Stomach (tissue), 9 donors: ENCODE results near the gene STRIP1. TPM values are rescaled to one million over a fixed set of nuclear protein-coding genes. Genes with fewer than 3 reads are reported as not detected.

Experiments used
- DNase-seq, 2 donors: peaks; one replicate each; pipeline versions ENCODE4 v3.0.0 to v3.0.0-alpha.2; 2013 to 2019
- H3K27ac ChIP-seq, 5 donors: fragments of 200-600 bp in 4 of 5; sonication (generic) in 4 of 5; one replicate each; pipeline ENCODE4 v1.5.1; 2013 to 2019; ENCODE audit warnings: mild to moderate bottlenecking in 1 of 5, moderate library complexity in 1 of 5
- H3K27me3 ChIP-seq, 3 donors: fragments of 200-600 bp; sonication (generic); one replicate each; pipeline ENCODE4 v1.5.1; 2017 to 2019; ENCODE audit warnings: mixed run types in 1 of 3
- H3K36me3 ChIP-seq, 4 donors: fragments of 200-600 bp; sonication (generic); 1 replicate in 3 of 4; 2 replicates in 1 of 4; pipeline ENCODE4 v1.5.1; 2016 to 2019
- H3K4me1 ChIP-seq, 4 donors: fragments of 200-600 bp; sonication (generic); one replicate each; pipeline ENCODE4 v1.5.1; 2016 to 2019
- H3K4me3 ChIP-seq, 4 donors: fragments of 200-600 bp; sonication (generic) in 3 of 4; one replicate each; pipeline ENCODE4 v1.5.1; 2016 to 2019; ENCODE audit warnings: mild to moderate bottlenecking in 1 of 4
- H3K9me3 ChIP-seq, 4 donors: fragments of 200-600 bp; sonication (generic); one replicate each; pipeline ENCODE4 v1.5.1; 2016 to 2019
- EP300 ChIP-seq: sonication (generic); formaldehyde crosslinking; IDR thresholded peaks from one replicate; pipeline ENCODE4 v1.6.1; 2017; ENCODE audit warnings: antibody characterized with exemption
- POLR2A ChIP-seq, 4 donors: fragments of 450-650 bp; IDR thresholded peaks; one replicate each; pipeline ENCODE4 v1.6.1; 2016; ENCODE audit warnings: antibody characterized with exemption in 4 of 4, control low read depth in 2 of 4, mild to moderate bottlenecking in 1 of 4, moderate library complexity in 1 of 4
- POLR2AphosphoS5 ChIP-seq, 3 donors: sonication (generic); formaldehyde crosslinking; IDR thresholded peaks; one replicate each; pipeline ENCODE4 v1.6.1; 2016; ENCODE audit warnings: antibody characterized with exemption in 3 of 3
- WGBS, 5 donors: extraction: QIAGEN DNeasy Blood & Tissue Kit in 3 of 5; methylation state at CpG; one replicate each; pipeline versions ENCODE4 v1.1.5 to v1.1.7; 2013 to 2018; 5-methylcytosine and 5-hydroxymethylcytosine counted together
- intact Hi-C: fragments of 100-400 bp; cut with DNase I; formaldehyde crosslinking; loops from one replicate; pipeline ENCODE4 v1.15.1; 2023; ENCODE audit warnings: low total_unique reads
- polyA plus RNA-seq, 3 donors: library from polyadenylated mRNA; stranded (reverse); fragments of 200-250 nt; gene quantifications; one replicate each; pipeline ENCODE4 v1.2.3, GENCODE V29; 2013
- total RNA-seq, 5 donors: library from RNA; depleted of rRNA; stranded (reverse); fragments of >200 nt; gene quantifications; one replicate each; pipeline versions ENCODE4 v1.1.0 to v1.2.3, GENCODE V29; 2014 to 2016
- TF ChIP-seq, protein P1 (sequence below), 7 experiments: fragments of 450-650 bp in 4 of 7; fragments of 200-600 bp in 3 of 7; sonication (generic) in 3 of 7; IDR thresholded peaks; one replicate each; pipeline ENCODE4 v1.5.1; 2016 to 2019; ENCODE audit warnings: antibody characterized with exemption in 7 of 7, control low read depth in 2 of 7, mild to moderate bottlenecking in 1 of 7
- donor health status: healthy with polysubstance abuse.
- donor health status: Bipolar disorder and iron deficiency.
- donor health status: healthy.

Gene STRIP1
- total and polyA plus RNA-seq, 8 donors, result 6.7 to 262 (median 47.3) TPM

DNA sequence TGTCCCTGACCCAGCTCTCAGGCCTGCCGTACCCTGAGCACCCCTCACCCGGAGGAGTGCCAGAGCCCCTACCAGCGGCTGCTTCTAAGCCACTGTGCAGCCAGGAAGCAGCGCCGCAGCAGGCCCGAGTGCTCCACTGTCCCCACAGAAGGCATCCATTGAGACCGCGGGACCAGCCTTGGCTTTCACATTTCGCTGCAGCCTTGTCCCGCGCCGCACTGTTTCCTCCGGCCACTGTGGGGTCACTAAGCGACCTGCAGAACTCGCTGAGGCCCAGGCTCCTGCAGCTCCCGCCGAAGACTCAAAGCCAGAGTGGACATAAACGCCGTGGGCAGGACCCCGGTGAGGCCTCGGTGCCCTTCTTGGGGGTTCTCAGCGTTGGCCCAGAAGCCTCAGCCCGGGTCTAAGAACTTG, 33.1 kb downstream of the STRIP1 start:
- Histone ChIP-seq H3K4me1 (peaks cover 34 to 36% (median 36%) of the 10 kb centered on the region in 4 donors), H3K27ac (no peak overlapping the region), H3K4me3 (peak overlapping the region in 1 of 4 donors; percentile 45), H3K36me3 (no peaks in the 10 kb centered on the region), H3K9me3 (peaks cover 0 to 11% (median 4%) of the 10 kb centered on the region in 4 donors), H3K27me3 (peaks cover 27 to 70% (median 58%) of the 10 kb centered on the region in 3 donors)
- 31 to 58% (median 36%) methylated on average over 19 to 23 of the region's 23 CpGs for WGBS, 5 donors
- DNase-seq, result no peak
- TF ChIP-seq POLR2AphosphoS5 (IDR thresholded peaks at IDR 0.05), result no peak
- intact Hi-C loops, result no loop called here

DNA sequence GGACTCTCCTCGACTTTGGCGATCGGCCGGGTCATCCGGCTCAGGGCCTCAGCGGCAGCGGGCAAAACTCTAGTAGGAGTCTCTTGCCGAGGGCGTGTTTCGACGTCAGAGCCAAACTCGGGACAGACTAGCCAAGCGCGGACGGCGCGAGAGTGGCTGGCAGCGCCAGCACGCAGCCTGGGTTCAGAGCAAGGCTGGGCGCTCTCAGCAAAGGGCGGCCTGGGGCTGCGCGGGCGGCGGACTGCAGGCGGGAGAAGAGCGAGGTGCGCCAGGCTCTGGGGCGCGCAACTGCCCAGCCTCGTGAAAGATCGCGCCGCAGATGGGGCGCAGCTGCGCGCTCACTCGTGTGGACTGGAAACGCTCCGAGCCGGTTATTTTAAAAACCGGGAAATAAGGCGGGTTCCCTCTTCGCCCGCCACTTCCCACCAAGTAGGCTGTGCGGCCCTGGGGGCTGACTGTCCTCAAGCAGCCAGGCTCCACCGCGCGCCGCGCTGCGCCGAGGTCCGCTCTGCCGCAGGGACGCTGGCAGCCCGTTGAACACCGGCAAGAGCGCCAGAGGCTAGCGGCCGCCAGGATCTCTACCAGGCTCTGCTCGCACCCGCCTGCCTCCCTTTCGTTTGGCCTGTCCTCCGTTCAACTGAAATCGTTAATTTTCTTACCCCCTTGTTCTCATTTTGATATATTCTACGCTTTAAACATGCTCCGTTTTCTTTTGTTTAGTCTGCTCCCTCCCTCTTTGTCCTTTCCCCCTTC, 33.6 kb downstream of the STRIP1 start:
- Histone ChIP-seq H3K27ac (no peak overlapping the region), H3K9me3 (peaks cover 0 to 11% (median 4%) of the 10 kb centered on the region in 4 donors), H3K27me3 (peaks cover 27 to 75% (median 62%) of the 10 kb centered on the region in 3 donors), H3K4me1 (peaks cover 34 to 36% (median 36%) of the 10 kb centered on the region in 4 donors), H3K4me3 (peak overlapping the region in 2 of 4 donors; percentile 9 to 45), H3K36me3 (no peaks in the 10 kb centered on the region)
- WGBS, 5 donors, result 8 to 19% (median 10%) methylated on average over 37 to 68 of the region's 68 CpGs
- no peak for TF ChIP-seq POLR2A (IDR thresholded peaks at IDR 0.05)
- TF ChIP-seq, protein P1, sequence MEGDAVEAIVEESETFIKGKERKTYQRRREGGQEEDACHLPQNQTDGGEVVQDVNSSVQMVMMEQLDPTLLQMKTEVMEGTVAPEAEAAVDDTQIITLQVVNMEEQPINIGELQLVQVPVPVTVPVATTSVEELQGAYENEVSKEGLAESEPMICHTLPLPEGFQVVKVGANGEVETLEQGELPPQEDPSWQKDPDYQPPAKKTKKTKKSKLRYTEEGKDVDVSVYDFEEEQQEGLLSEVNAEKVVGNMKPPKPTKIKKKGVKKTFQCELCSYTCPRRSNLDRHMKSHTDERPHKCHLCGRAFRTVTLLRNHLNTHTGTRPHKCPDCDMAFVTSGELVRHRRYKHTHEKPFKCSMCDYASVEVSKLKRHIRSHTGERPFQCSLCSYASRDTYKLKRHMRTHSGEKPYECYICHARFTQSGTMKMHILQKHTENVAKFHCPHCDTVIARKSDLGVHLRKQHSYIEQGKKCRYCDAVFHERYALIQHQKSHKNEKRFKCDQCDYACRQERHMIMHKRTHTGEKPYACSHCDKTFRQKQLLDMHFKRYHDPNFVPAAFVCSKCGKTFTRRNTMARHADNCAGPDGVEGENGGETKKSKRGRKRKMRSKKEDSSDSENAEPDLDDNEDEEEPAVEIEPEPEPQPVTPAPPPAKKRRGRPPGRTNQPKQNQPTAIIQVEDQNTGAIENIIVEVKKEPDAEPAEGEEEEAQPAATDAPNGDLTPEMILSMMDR (IDR thresholded peaks at IDR 0.05), result no peak
- no peak for TF ChIP-seq POLR2AphosphoS5 (IDR thresholded peaks at IDR 0.05)
- no peak for TF ChIP-seq EP300
- peak in 1 of 2 donors; percentile 55 for DNase-seq
- intact Hi-C loops, result no loop called here

DNA sequence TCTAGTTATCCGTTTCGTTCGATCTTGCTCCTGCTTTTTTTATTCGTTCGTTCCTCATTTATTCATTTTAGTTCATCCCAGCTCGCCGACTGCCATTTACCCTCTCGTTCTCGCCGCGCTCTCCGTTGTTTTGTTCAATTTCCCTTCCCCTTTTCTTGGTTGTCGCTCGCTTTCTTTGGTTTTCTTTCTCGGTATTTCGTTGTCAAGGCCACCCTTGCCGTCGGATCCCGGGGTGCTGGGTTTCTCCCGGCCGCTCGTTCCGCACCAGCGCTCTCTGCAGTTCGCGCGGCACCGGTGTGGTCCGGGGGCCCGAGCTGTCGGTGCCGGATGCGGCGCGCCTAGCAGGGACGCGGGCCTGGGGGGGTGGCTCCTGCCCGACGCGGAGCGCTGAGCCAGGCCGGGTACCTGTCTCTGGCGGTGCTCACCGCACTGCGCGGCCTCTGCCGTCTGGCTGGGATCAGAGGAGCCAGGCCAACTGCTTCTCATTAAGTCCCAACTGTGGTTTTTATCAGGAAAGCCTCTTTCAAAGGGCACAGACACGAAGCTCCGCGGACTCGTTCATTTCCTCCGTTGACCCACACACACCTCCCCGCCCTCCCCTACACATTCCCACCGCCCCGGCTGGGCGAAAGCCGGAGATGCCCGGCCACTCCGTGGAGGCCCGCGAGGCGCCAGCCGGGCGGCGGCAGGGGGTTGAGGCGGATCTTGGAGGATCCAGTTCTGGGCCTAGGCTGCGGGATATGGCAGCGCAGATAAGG, 34.4 kb downstream of the STRIP1 start:
- Histone ChIP-seq H3K4me3 (peak overlapping the region in 1 of 4 donors; percentile 45), H3K4me1 (peaks cover 34 to 36% (median 36%) of the 10 kb centered on the region in 4 donors), H3K36me3 (no peaks in the 10 kb centered on the region), H3K9me3 (peaks cover 0 to 11% (median 4%) of the 10 kb centered on the region in 4 donors), H3K27ac (no peak overlapping the region), H3K27me3 (peaks cover 27 to 83% (median 68%) of the 10 kb centered on the region in 3 donors)
- TF ChIP-seq POLR2AphosphoS5 (IDR thresholded peaks at IDR 0.05), result peak in 1 of 3 donors; percentile 11
- TF ChIP-seq POLR2A (IDR thresholded peaks at IDR 0.05), result no peak
- no peak for TF ChIP-seq EP300
- DNase-seq, result peak in 1 of 2 donors; percentile 53
- WGBS, 5 donors, result 4 to 14% (median 11%) methylated on average over 53 to 68 of the region's 68 CpGs
- intact Hi-C loops, result no loop called here

DNA sequence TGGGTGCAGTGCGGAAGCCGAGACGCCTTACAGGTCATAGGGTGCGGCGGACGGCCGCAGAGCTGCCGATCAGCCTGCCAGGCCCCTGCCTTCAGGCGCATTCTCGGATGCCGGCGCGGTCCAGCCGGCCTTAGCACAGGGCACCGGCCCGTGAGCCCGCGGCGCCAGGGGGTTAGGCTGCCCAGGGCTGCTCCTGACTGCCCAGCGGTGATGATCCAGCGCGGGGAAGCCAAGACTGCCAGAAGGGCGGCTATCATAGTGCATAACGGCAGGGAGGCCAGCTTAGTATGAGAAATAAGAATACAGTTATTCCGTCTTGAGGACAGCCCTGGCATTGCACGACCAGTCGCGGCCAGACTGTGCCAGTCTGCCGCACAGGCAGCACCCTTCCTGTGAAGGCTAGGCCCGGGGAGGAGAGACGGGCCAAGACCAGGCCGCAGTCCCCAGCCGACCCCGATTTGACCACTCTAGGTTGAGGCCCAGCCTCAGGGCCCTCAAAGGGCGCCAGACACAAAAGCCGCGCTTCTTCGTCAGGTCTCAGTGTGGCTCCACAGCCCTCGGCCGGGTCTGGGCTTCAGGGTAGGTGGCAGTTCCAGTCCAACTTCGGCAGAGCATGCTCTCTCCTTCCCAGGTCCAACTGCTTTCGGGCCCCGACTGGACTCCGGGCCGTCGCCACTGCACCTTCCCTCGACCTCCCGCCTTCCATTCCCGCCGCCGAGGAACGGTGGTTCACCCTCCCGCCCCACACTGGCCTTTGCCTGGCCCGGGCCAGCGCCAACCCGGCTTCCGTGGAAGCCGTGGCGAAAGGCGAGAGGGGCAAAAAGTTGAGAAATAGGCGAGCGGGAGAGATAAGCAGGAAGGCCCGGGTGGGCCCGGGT, 35.2 kb downstream of the STRIP1 start:
- peak in 1 of 2 donors; percentile 30 for DNase-seq
- no peak overlapping the region for H3K27ac ChIP-seq
- intact Hi-C loops, result no loop called here
- TF ChIP-seq POLR2A (IDR thresholded peaks at IDR 0.05), result no peak
- TF ChIP-seq EP300, result no peak
- TF ChIP-seq, protein P1 (IDR thresholded peaks at IDR 0.05), result no peak
- H3K36me3 ChIP-seq, result no peaks in the 10 kb centered on the region
- H3K27me3 ChIP-seq, result peaks cover 27 to 88% (median 68%) of the 10 kb centered on the region in 3 donors
- H3K4me1 ChIP-seq, result peaks cover 34 to 36% (median 36%) of the 10 kb centered on the region in 4 donors
- 10 to 15% (median 14%) methylated on average over 39 to 64 of the region's 64 CpGs for WGBS, 5 donors
- peaks cover 0 to 11% (median 4%) of the 10 kb centered on the region in 4 donors for H3K9me3 ChIP-seq
- H3K4me3 ChIP-seq, result peak overlapping the region; percentile 20 to 45 (median 36)
